ENCODE results near the gene ZNF777.

- TF ChIP-seq CHD2 (IDR thresholded peaks at IDR 0.05; ENCODE audit: low read length, partially characterized antibody) (no peak), CTCF (IDR thresholded peaks at IDR 0.05) (no peak), POLR2A (IDR thresholded peaks at IDR 0.05; ENCODE audit: low read length) (no peak), USF2 (IDR thresholded peaks at IDR 0.05) (no peak)
Observed at GRCh38 chr7:149500910-149501309, 40.0 kb upstream of the ZNF777 start.
